ES-I3 (cell line): ENCODE data around the gene KLF16.
A peak's percentile ranks its signal among the peaks of the same experiment; 100 is the strongest.

Experiments used
- H3K36me3 ChIP-seq: 2 replicates; pipeline ENCODE4 v1.6.1; 2013; ENCODE audit warnings: mild to moderate bottlenecking, low read length, control low read depth, moderate library complexity; ENCODE audit not compliant: insufficient read depth
- H3K4me1 ChIP-seq: 2 replicates; pipeline ENCODE4 v1.6.1; 2013; ENCODE audit warnings: mild to moderate bottlenecking, control low read depth, low read length; ENCODE audit not compliant: insufficient read depth
- H3K9ac ChIP-seq: 2 replicates; pipeline ENCODE4 v1.6.1; 2013; ENCODE audit warnings: low read depth, mild to moderate bottlenecking, low read length, moderate library complexity
- H3K9me3 ChIP-seq: 2 replicates; pipeline ENCODE4 v1.6.1; 2013; ENCODE audit warnings: mild to moderate bottlenecking, low read length, moderate library complexity; ENCODE audit not compliant: control insufficient read depth, insufficient read depth

The KLF16 gene

GRCh38 chr19:1857648-1858326 lies 5.6 kb downstream of the KLF16 start:
- H3K36me3 ChIP-seq, result no peaks in the 10 kb centered on the region
- peak overlapping the region; percentile 66; the same call in 1 of the 2 replicates for H3K9ac ChIP-seq
- H3K9me3 ChIP-seq, result no peaks in the 10 kb centered on the region
- peaks cover 29% of the 10 kb centered on the region; the same call in 1 of the 2 replicates for H3K4me1 ChIP-seq

DNA sequence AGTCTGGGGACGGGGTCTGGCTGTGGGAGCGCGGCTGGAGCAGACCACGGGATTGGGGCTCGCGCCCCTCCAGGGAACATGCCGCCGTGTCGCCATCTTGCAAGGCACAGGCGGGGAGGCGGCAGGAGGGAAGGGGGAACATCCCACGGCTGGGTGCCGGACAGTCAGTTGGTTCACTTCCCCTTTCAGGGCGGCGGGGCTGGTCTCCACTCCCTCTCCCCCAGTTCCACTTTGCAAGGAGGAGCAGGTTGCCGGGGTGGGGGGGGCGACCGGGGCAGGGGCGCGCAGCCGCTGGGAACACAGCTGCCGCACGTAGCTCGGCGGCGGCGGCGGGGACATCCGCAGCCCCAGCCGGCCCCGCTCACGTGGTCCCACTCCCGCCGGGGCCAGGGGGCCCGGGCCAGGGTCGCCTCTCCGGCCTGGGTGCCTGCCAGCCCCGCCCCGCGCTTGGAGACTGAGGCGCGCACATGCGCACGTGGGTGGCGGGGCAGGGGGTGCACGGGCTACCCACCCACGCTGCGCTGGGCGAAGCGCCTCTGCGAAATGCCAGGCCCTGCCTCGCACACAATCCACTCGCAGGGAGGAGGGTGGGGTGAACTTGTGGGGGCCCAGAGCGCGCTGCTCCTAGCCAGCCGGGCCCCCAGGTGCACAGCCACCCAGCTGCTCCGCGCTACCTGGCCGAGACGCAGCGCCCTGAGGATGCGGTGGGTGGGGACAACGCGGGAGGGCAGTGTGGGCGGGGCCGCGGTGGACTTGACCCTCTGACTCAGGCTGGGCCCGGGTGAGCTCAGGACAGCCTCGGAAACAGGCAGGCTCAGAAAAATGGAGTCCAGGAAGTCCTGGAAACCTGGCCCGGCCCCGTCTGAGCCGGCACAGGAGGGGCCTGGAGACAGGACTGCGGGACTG lies 6.4 kb downstream of the KLF16 start:
- Histone ChIP-seq H3K4me1 (peaks cover 31% of the 10 kb centered on the region; the same call in 1 of the 2 replicates), H3K9ac (peak overlapping the region; percentile 66), H3K9me3 (no peaks in the 10 kb centered on the region), H3K36me3 (no peaks in the 10 kb centered on the region)

GRCh38 chr19:1856345-1856697 lies 7.1 kb downstream of the KLF16 start:
- Histone ChIP-seq H3K9ac (peak overlapping the region; percentile 66), H3K9me3 (no peaks in the 10 kb centered on the region), H3K36me3 (no peaks in the 10 kb centered on the region), H3K4me1 (peaks cover 31% of the 10 kb centered on the region; the same call in 1 of the 2 replicates)

- Histone ChIP-seq H3K4me1 (peaks cover 26% of the 10 kb centered on the region; the same call in 1 of the 2 replicates), H3K9ac (peak overlapping the region; percentile 26; the same call in 1 of the 2 replicates)
Measured at GRCh38 chr19:1855828-1856255, 7.5 kb downstream of the KLF16 start.

DNA sequence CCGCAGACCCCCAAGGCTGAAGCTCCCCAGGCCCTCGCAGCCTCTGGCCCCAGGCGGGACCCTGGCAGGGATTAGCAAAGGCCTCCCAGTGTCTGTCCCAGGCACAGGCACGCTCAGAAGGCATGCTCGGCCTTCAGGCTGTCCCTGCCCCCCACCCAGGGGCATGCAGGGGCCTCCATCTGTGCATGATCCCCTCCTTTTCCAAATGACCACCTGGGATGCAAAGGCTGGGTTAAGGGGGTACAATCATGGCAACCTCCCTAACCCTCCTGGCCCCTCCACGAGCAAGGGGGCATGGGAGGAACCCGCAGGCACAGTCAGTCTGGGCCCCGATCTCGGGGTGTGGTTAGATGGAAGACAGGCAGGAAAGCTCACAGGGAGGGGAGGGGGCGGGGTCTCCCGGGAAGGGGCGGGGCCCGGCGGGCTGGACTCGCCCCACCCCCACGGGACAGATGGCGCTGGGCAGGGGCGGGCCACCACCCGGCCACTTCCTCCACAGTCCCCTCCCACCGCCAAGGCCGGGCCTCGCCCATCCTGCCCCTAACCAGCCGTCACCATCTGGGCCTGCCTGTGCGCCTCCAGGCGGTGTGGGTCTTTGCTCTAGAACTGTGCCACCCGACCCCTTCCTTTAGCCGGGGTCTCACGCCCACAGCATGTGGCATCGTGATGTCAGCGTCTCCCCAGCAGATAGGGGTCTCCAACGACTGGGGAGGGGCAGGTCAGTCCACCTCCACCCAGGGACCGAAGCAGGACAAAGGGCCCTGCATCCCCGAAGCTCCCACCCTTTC lies 8.1 kb downstream of the KLF16 start:
- peaks cover 25% of the 10 kb centered on the region; the same call in 1 of the 2 replicates for H3K4me1 ChIP-seq
- no peaks in the 10 kb centered on the region for H3K36me3 ChIP-seq
- no peaks in the 10 kb centered on the region for H3K9me3 ChIP-seq
- H3K9ac ChIP-seq, result peak overlapping the region; percentile 50

More at GRCh38 chr19:1855828-1856255, 7.5 kb downstream of the KLF16 start:
- H3K36me3 ChIP-seq, result no peaks in the 10 kb centered on the region
- H3K9me3 ChIP-seq, result no peaks in the 10 kb centered on the region

- no peaks in the 10 kb centered on the region for H3K9me3 ChIP-seq
- peak overlapping the region; percentile 50 for H3K9ac ChIP-seq
- peaks cover 25% of the 10 kb centered on the region; the same call in 1 of the 2 replicates for H3K4me1 ChIP-seq
- H3K36me3 ChIP-seq, result no peaks in the 10 kb centered on the region
Measured at GRCh38 chr19:1854542-1855039, 8.8 kb downstream of the KLF16 start.

DNA sequence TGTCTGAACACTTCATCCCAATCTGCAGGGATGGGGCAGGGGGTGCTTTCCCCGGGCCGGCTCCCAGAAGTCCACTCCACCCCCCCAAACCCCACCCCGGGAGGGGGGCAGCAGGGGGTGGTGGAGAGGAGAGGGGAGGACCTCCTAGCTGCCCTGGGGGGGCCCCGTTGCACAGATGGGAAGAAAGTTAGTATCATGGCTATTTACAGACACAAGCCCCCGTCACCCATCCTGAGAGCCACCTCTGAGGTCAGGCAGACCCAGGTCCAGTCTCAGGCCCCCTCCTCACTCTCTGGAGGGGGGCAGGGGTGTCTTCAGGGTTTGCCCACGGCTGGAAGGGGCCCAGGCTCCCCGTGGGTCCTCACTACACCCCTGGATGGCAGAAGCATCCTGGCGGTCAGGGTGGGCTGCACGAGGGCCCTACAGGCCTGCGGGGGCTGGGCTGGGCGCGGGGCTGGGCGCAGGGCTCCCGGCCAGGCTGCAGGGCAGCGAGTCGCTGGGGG lies 9.3 kb downstream of the KLF16 start:
- Histone ChIP-seq H3K36me3 (no peaks in the 10 kb centered on the region), H3K9me3 (no peaks in the 10 kb centered on the region), H3K4me1 (peaks cover 22% of the 10 kb centered on the region; the same call in 1 of the 2 replicates), H3K9ac (peak overlapping the region; percentile 50; the same call in 1 of the 2 replicates)

- Histone ChIP-seq H3K4me1 (peaks cover 21% of the 10 kb centered on the region; the same call in 1 of the 2 replicates), H3K9ac (0 out of 2 replicates have a peak overlapping the region, but pooled peaks have one; percentile 7), H3K9me3 (no peaks in the 10 kb centered on the region), H3K36me3 (no peaks in the 10 kb centered on the region)
Measured at GRCh38 chr19:1853295-1854038, 9.9 kb downstream of the KLF16 start.

DNA sequence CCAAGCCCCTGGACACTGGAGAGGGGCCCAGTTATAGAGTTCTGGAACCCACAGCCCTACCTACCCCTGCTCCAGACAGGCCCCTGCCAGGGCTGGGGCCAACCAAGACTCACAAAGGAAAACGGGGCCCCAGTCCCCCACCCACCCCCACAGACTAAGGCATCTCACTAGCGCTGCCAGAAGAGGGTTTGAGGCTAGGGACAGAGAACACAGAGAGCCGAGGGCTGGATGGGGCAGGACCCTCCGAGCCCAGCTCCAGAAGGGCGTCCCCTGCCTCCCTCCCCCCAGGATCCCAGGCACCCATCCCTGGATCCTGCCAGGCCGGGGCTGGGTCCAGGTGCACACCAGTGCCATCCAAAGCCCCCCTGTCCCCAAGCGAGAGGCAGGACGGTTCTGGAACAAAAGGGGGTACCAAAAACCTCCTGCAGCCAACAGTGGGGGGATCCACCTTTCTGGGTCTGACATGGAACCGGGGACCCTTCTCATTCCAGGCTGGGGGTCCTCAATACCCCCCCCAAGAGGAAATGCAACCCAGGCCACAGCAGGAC lies 10.7 kb downstream of the KLF16 start:
- no peaks in the 10 kb centered on the region for H3K36me3 ChIP-seq
- H3K4me1 ChIP-seq, result peaks cover 14% of the 10 kb centered on the region; the same call in 1 of the 2 replicates
- H3K9me3 ChIP-seq, result no peaks in the 10 kb centered on the region
- H3K9ac ChIP-seq, result peak overlapping the region; percentile 7

DNA sequence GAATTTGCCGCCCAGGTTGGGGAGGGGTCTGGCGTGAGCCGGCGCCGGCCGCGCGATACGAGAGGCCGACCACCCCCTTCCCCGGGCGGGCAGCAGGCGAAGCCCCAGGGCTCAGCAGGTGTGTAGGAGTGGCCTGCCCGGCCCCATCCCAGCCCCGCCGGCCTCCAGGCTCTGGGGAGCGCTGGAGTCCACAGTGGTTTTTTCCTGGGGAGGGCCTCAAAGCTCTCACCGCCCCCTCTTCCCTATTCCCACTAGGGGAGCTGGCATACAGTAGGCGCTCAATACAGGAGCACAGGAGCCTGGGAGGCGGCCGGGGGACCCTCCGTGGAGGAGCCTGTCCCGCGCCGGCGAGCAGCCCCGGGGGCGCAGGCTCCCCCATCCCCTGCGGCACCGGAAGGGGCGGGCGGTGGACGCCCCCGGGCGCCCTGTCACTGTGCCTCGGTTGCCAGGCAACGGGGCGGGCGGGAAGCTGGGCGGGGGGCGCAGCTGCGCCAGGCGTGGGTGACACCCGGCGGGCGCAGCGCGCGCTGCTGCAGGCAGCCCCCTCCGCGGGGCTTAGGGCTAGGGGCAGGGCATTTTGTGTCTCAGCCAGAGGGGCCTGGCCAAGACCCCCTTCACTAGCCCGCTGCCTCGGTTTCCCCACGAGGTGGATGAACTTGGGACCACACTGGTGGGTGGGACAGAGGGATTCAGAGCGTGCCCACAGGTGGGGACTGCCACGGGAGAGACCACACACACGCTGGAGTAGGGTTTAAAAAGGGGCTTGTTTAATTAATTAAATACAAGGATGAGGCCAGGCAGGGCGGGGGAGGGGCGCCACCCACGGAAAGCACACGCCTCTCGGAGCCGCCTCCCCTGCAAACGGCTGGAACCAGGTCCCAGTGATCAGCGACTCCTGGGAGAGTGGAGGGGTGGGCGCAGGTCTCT lies 11.5 kb downstream of the KLF16 start:
- H3K9me3 ChIP-seq, result no peaks in the 10 kb centered on the region
- peaks cover 12% of the 10 kb centered on the region; the same call in 1 of the 2 replicates for H3K4me1 ChIP-seq
- no peaks in the 10 kb centered on the region for H3K36me3 ChIP-seq
- peak overlapping the region; percentile 25; the same call in 1 of the 2 replicates for H3K9ac ChIP-seq

- Histone ChIP-seq H3K9me3 (no peaks in the 10 kb centered on the region), H3K9ac (peak overlapping the region; percentile 25; the same call in 1 of the 2 replicates), H3K4me1 (peaks cover 12% of the 10 kb centered on the region; the same call in 1 of the 2 replicates), H3K36me3 (no peaks in the 10 kb centered on the region)
Measured at GRCh38 chr19:1850809-1851653, 12.3 kb downstream of the KLF16 start.
